ENCODE data around the gene EDIL3. TPM values are rescaled to one million over a fixed set of nuclear protein-coding genes. Genes with fewer than 3 reads are reported as not detected.

EDIL3 gene
- polyA plus RNA-seq, 5 donors, result 24.6 to 51.9 (median 44.2) TPM

GRCh38 chr5:83972236-83972635, 412.4 kb downstream of the EDIL3 start:
- DNase-seq, result no peak

- no peak for DNase-seq
These were observed 417.3 kb downstream of the EDIL3 start for GRCh38 chr5:83967417-83967816.

- no peak for DNase-seq
These were observed 419.2 kb downstream of the EDIL3 start for GRCh38 chr5:83965441-83965840.

GRCh38 chr5:83964271-83964670, 420.4 kb downstream of the EDIL3 start:
- no peak for DNase-seq

- no peak for DNase-seq
These were observed 427.5 kb downstream of the EDIL3 start for GRCh38 chr5:83957188-83957587.

GRCh38 chr5:83956386-83956785, 428.3 kb downstream of the EDIL3 start:
- DNase-seq, result no peak

- DNase-seq, result no peak
These were observed 428.8 kb downstream of the EDIL3 start for GRCh38 chr5:83955916-83956315.

GRCh38 chr5:83947763-83948162, 436.9 kb downstream of the EDIL3 start:
- no peak for DNase-seq

GRCh38 chr5:83946516-83946915, 438.2 kb downstream of the EDIL3 start:
- no peak for DNase-seq

- DNase-seq, result no peak
These were observed 442.5 kb downstream of the EDIL3 start for GRCh38 chr5:83942155-83942554.

GRCh38 chr5:83937837-83938236, 446.8 kb downstream of the EDIL3 start:
- no peak for DNase-seq

- no peak for DNase-seq
These were observed 452.7 kb downstream of the EDIL3 start for GRCh38 chr5:83931969-83932368.

GRCh38 chr5:83927140-83927733, 457.4 kb downstream of the EDIL3 start:
- peak in 1 of 2 donors; percentile 19 for DNase-seq

- peak in 1 of 2 donors; percentile 10 for DNase-seq
These were observed 458.7 kb downstream of the EDIL3 start for GRCh38 chr5:83925955-83926337.

GRCh38 chr5:83925321-83925954, 459.2 kb downstream of the EDIL3 start:
- no peak for DNase-seq

- DNase-seq, result no peak
These were observed 459.8 kb downstream of the EDIL3 start for GRCh38 chr5:83924891-83925290.

- no peak for DNase-seq
These were observed 460.5 kb downstream of the EDIL3 start for GRCh38 chr5:83924171-83924570.

GRCh38 chr5:83922699-83923098, 462.0 kb downstream of the EDIL3 start:
- no peak for DNase-seq

- no peak for DNase-seq
These were observed 462.9 kb downstream of the EDIL3 start for GRCh38 chr5:83921666-83922193.

- no peak for DNase-seq
These were observed 465.3 kb downstream of the EDIL3 start for GRCh38 chr5:83919071-83920041.

GRCh38 chr5:83917261-83917908, 467.3 kb downstream of the EDIL3 start:
- no peak for DNase-seq
